DMS114 treated with DMSO at 0.1 percent for 48 hours (cell line): Measurements from ENCODE around the gene DLGAP4.

ENCODE experiments used
- DNase-seq: peaks from one replicate; lab custom pipeline; 2025; ENCODE audit not compliant: unreplicated experiment; lab: John Stamatoyannopoulos, UW

The DLGAP4 gene

DNA sequence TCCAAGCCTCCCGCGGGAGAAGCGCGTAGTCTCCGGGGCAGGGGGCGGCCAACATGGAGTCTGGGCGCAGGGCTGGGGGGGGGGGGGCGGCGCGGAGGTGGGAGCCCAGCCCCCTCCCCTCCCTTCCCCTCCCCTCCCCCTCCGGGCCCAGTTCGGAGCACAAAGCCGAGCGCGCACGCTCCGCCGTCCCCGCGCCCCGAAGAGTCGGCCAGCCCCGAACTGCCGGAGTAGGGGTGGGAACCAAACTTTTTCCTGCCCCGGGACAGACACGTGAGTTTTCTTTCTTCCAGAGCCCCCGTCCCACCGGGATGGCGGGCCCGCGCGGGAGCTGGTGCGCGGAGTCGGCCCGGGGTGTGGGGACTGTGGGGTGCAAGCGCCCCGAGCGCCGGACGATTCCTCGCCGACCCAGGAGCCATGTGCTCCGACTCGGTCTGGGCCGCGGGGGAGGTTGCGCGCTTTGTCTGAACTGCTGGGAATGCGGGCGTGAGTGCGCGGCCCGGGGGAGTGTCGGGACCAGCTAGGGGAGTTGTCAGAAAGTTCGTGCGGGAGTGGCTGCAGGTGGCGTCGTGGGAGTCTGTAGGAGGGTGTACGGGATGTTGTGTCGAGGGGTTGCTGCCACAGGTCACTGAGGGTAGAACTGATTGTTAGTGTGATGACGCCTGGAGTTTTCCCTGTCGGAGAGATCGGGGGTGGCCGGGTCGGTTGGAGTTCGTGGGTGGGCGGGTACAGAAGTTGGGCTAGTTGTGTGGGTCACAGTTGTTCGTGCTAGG, 268.4 kb downstream of the DLGAP4 start:
- DNase-seq: no peak

DNA sequence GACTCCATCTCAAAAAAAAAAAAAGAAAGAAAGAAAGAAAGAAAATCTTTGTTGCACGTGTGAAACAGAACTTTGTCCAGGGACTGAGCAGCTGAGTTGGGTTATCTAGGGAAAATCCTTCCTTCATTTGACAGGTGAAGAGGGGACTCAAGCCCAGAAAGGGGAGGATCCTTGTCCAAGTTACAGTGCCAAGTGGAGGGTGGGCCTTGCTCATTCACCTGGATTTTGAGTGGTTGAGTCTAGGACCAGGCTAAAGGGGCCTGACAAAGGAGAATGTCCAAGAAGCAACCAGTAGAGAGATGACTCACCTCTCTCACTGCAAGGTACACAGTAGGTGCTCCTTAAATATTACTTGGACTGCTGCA, 269.9 kb downstream of the DLGAP4 start:
- DNase-seq: no peak
